Suprapubic skin (tissue), 4 donors: ENCODE data around the gene EFHD1. TPM values are rescaled to one million over a fixed set of nuclear protein-coding genes. Genes with fewer than 3 reads are reported as not detected.

Experiments
- DNase-seq, 2 donors: peaks; one replicate each; pipeline ENCODE4 v3.0.0-alpha.2; 2019; ENCODE audit warnings: low spot score in 2 of 2
- H3K27ac ChIP-seq: fragments of 200-600 bp; sonication (generic); one replicate; pipeline ENCODE4 v1.5.1; 2019
- H3K27me3 ChIP-seq: fragments of 200-600 bp; sonication (generic); one replicate; pipeline ENCODE4 v1.5.1; 2019
- H3K36me3 ChIP-seq: fragments of 200-600 bp; sonication (generic); one replicate; pipeline ENCODE4 v1.5.1; 2019
- H3K4me1 ChIP-seq: fragments of 200-600 bp; sonication (generic); one replicate; pipeline ENCODE4 v1.5.1; 2019
- H3K4me3 ChIP-seq: fragments of 200-600 bp; sonication (generic); one replicate; pipeline ENCODE4 v1.5.1; 2019; ENCODE audit warnings: mild to moderate bottlenecking
- H3K9me3 ChIP-seq: fragments of 200-600 bp; sonication (generic); one replicate; pipeline ENCODE4 v1.5.1; 2019
- CTCF ChIP-seq, 2 donors: fragments of 200-600 bp in 1 of 2; fragments of 450-650 bp in 1 of 2; sonication (generic) in 1 of 2; IDR thresholded peaks; one replicate each; pipeline ENCODE4 v1.5.1; 2016 to 2019; ENCODE audit warnings: antibody characterized with exemption in 2 of 2, mild to moderate bottlenecking in 1 of 2, moderate library complexity in 1 of 2
- EP300 ChIP-seq: sonication (generic); formaldehyde crosslinking; IDR thresholded peaks from one replicate; pipeline ENCODE4 v1.6.1; 2017; ENCODE audit warnings: antibody characterized with exemption
- POLR2A ChIP-seq, 2 donors: fragments of 450-650 bp; IDR thresholded peaks; one replicate each; pipeline ENCODE4 v1.6.1; 2017; ENCODE audit warnings: antibody characterized with exemption in 2 of 2, mild to moderate bottlenecking in 2 of 2, moderate library complexity in 2 of 2
- POLR2AphosphoS5 ChIP-seq, 3 donors: sonication (generic); formaldehyde crosslinking; IDR thresholded peaks; one replicate each; pipeline ENCODE4 v1.6.1; 2017; ENCODE audit warnings: antibody characterized with exemption in 3 of 3
- WGBS: methylation state at CpG from one replicate; pipeline ENCODE4 v1.1.5; 2018; 5-methylcytosine and 5-hydroxymethylcytosine counted together
- total RNA-seq, 4 donors: library from RNA; depleted of rRNA; stranded (reverse); fragments of >200 nt; gene quantifications; one replicate each; pipeline ENCODE4 v1.1.0, GENCODE V29; 2016

The EFHD1 gene
- total RNA-seq, 4 donors from 2014 or later = 4.2 to 18.4 (median 16.6) TPM

DNA sequence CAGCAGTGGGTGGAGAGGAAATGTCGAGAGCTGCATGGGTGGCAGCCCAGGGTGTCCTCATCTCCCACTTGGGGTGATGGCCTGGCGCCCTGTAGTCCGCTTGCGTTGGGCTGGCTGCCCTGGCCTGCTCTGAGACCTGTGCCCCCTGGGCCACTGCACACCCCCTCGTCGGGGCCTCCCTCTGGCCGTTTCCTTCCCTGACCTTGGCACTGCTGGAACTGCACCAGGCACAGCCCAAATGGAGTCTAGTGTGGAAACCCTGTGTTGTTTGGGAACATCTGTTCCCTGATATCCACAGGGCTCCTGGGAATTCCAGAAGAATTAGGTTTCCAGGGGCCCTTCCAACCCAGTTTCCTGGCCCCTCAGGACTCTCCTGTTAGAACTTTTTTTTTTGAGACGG, 13.9 kb downstream of the EFHD1 start:
- H3K27me3 ChIP-seq = no peaks in the 10 kb centered on the region
- no peak overlapping the region for H3K4me3 ChIP-seq
- H3K9me3 ChIP-seq = no peaks in the 10 kb centered on the region
- WGBS = 72% methylated on average over 5 of the region's 8 CpGs
- no peak overlapping the region for H3K27ac ChIP-seq
- H3K4me1 ChIP-seq = no peaks in the 10 kb centered on the region
- no peaks in the 10 kb centered on the region for H3K36me3 ChIP-seq
- no peak for DNase-seq
- TF ChIP-seq EP300 (no peak), CTCF (IDR thresholded peaks at IDR 0.05) (no peak), POLR2AphosphoS5 (IDR thresholded peaks at IDR 0.05) (no peak), POLR2A (IDR thresholded peaks at IDR 0.05) (no peak)

DNA sequence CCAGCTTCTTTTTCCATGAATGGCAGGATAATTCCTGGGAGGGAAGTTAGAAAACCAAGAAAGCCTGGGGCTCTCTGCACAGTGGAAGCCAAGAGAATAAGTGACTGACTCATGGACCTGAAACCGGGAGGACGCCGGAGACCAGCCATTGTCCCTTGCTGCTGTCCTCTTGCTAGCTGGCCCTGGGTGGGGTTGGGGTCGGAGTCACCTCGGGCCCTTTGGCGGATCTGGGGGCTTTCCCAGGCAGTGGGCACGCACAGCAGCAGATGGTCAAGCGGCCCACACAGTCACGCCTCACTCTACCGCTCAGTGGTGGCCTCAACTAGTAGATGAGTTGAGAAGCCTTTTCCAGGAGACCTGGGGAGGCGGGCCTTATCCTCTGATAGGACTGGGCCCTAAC, 15.6 kb downstream of the EFHD1 start:
- no peak overlapping the region for H3K27ac ChIP-seq
- no peak for TF ChIP-seq POLR2A (IDR thresholded peaks at IDR 0.05)
- TF ChIP-seq EP300 = no peak
- TF ChIP-seq CTCF (IDR thresholded peaks at IDR 0.05) = no peak
- TF ChIP-seq POLR2AphosphoS5 (IDR thresholded peaks at IDR 0.05) = no peak
- no peaks in the 10 kb centered on the region for H3K4me1 ChIP-seq
- H3K36me3 ChIP-seq = no peaks in the 10 kb centered on the region
- no peak for DNase-seq
- H3K27me3 ChIP-seq = no peaks in the 10 kb centered on the region
- no peaks in the 10 kb centered on the region for H3K9me3 ChIP-seq
- WGBS = 92% methylated on average over 9 of the region's 11 CpGs
- H3K4me3 ChIP-seq = no peak overlapping the region

GRCh38 chr2:232652505-232652851, 19.1 kb downstream of the EFHD1 start:
- H3K4me3 ChIP-seq = no peak overlapping the region
- TF ChIP-seq CTCF (IDR thresholded peaks at IDR 0.05) (no peak), POLR2AphosphoS5 (IDR thresholded peaks at IDR 0.05) (no peak), EP300 (no peak), POLR2A (IDR thresholded peaks at IDR 0.05) (no peak)

GRCh38 chr2:232653441-232653840, 20.0 kb downstream of the EFHD1 start:
- Histone ChIP-seq H3K9me3 (no peaks in the 10 kb centered on the region), H3K36me3 (no peaks in the 10 kb centered on the region), H3K4me3 (no peak overlapping the region), H3K4me1 (no peaks in the 10 kb centered on the region), H3K27ac (no peak overlapping the region), H3K27me3 (no peaks in the 10 kb centered on the region)
- no peak for DNase-seq
- TF ChIP-seq EP300 (no peak), CTCF (IDR thresholded peaks at IDR 0.05) (no peak), POLR2AphosphoS5 (IDR thresholded peaks at IDR 0.05) (no peak)
- 92% methylated on average over 7 of the region's 7 CpGs for WGBS

More at GRCh38 chr2:232652505-232652851, 19.1 kb downstream of the EFHD1 start:
- Histone ChIP-seq H3K27ac (no peak overlapping the region), H3K27me3 (no peaks in the 10 kb centered on the region), H3K9me3 (no peaks in the 10 kb centered on the region), H3K4me1 (no peaks in the 10 kb centered on the region), H3K36me3 (no peaks in the 10 kb centered on the region)
- no peak for DNase-seq
- 54% methylated on average over 4 of the region's 4 CpGs for whole genome bisulfite sequencing

DNA sequence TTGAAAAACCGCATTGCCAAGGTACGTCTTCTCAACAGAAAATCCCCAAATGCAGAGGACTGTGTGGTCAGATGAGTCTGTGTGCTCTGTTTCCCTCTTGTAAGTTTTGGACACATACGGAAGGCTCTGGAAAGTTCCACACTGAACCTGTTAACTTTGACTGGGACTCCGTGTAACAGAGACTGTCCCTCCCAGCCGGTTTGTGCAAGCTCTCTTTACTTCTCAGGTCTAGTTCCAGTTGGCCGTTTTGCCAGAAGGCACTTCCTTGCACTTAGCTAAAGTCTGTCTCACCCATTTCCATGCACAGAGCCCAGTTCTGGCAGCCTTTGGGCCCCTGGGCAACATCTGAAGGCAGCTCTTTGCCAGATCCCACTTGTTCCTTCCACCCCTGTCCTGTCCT, 22.0 kb downstream of the EFHD1 start:
- no peaks in the 10 kb centered on the region for H3K36me3 ChIP-seq
- no peaks in the 10 kb centered on the region for H3K27me3 ChIP-seq
- H3K4me1 ChIP-seq = no peaks in the 10 kb centered on the region
- no peak overlapping the region for H3K4me3 ChIP-seq
- H3K27ac ChIP-seq = no peak overlapping the region
- TF ChIP-seq CTCF (IDR thresholded peaks at IDR 0.05) (no peak), POLR2AphosphoS5 (IDR thresholded peaks at IDR 0.05) (no peak), POLR2A (IDR thresholded peaks at IDR 0.05) (no peak), EP300 (no peak)
- DNase-seq = no peak
- H3K9me3 ChIP-seq = no peaks in the 10 kb centered on the region
- 83% methylated on average over 6 of the region's 6 CpGs for WGBS
